Vagina (tissue), 2 donors: ENCODE results near the gene CACNG1. TPM values are rescaled to one million over a fixed set of nuclear protein-coding genes. Genes with fewer than 3 reads are reported as not detected.
A peak's percentile ranks its signal among the peaks of the same experiment; 100 is the strongest.

Experiments
- DNase-seq, 2 donors: peaks; one replicate each; pipeline ENCODE4 v3.0.0-alpha.2; 2017; ENCODE audit errors: extremely low spot score in 2 of 2
- H3K27ac ChIP-seq: fragments of 200-600 bp; sonication (generic); one replicate; pipeline ENCODE4 v1.5.1; 2019
- H3K27me3 ChIP-seq: fragments of 200-600 bp; sonication (generic); one replicate; pipeline ENCODE4 v1.5.1; 2019
- H3K36me3 ChIP-seq, 2 donors: fragments of 200-600 bp; sonication (generic); one replicate each; pipeline ENCODE4 v1.5.1; 2017 to 2019
- H3K4me1 ChIP-seq: fragments of 200-600 bp; sonication (generic); one replicate; pipeline ENCODE4 v1.5.1; 2019
- H3K4me3 ChIP-seq, 2 donors: fragments of 200-600 bp; sonication (generic); 1 replicate in 1 of 2; 2 replicates in 1 of 2; pipeline ENCODE4 v1.5.1; 2016 to 2019
- H3K9me3 ChIP-seq: fragments of 200-600 bp; sonication (generic); one replicate; pipeline ENCODE4 v1.5.1; 2019
- CTCF ChIP-seq, 3 experiments: fragments of 450-650 bp in 2 of 3; fragments of 200-600 bp in 1 of 3; sonication (generic) in 1 of 3; IDR thresholded peaks; one replicate each; pipeline ENCODE4 v1.5.1; 2017 to 2019; ENCODE audit warnings: antibody characterized with exemption in 3 of 3, mild to moderate bottlenecking in 2 of 3, moderate library complexity in 2 of 3
- POLR2A ChIP-seq, 2 donors: fragments of 450-650 bp; IDR thresholded peaks; one replicate each; pipeline ENCODE4 v1.6.1; 2017; ENCODE audit warnings: antibody characterized with exemption in 2 of 2, mild to moderate bottlenecking in 2 of 2, moderate library complexity in 2 of 2
- POLR2AphosphoS5 ChIP-seq, 2 donors: sonication (generic); formaldehyde crosslinking; IDR thresholded peaks; one replicate each; pipeline ENCODE4 v1.9.0; 2017; ENCODE audit warnings: antibody characterized with exemption in 2 of 2, mild to moderate bottlenecking in 2 of 2, low read depth in 1 of 2; ENCODE audit not compliant: insufficient read depth in 1 of 2
- intact Hi-C: fragments of 100-400 bp; cut with DNase I; formaldehyde crosslinking; loops from one replicate; pipeline ENCODE4 v1.15.1; 2023
- total RNA-seq: library from RNA; depleted of rRNA; stranded (reverse); fragments of >200 nt; gene quantifications from one replicate; pipeline ENCODE4 v1.2.3, GENCODE V29; 2016

Gene CACNG1
- total RNA-seq, 1 donor from 2014 or later = not detected

GRCh38 chr17:67049025-67049739 lies 4.8 kb downstream of the CACNG1 start:
- intact Hi-C loops = no loop called here

GRCh38 chr17:67050066-67050465 lies 5.7 kb downstream of the CACNG1 start:
- Histone ChIP-seq H3K27me3 (no peaks in the 10 kb centered on the region), H3K27ac (no peak overlapping the region), H3K4me1 (no peaks in the 10 kb centered on the region), H3K36me3 (no peaks in the 10 kb centered on the region), H3K9me3 (no peaks in the 10 kb centered on the region), H3K4me3 (no peak overlapping the region)
- DNase-seq = no peak
- intact Hi-C loops = no loop called here
- TF ChIP-seq POLR2AphosphoS5 (IDR thresholded peaks at IDR 0.05; ENCODE audit: insufficient read depth in 1 of 2, low read depth in 1 of 2) (no peak), CTCF (IDR thresholded peaks at IDR 0.05) (no peak), POLR2A (IDR thresholded peaks at IDR 0.05) (no peak)

More at GRCh38 chr17:67049025-67049739, 4.8 kb downstream of the CACNG1 start:
- TF ChIP-seq POLR2A (IDR thresholded peaks at IDR 0.05) (no peak), CTCF (IDR thresholded peaks at IDR 0.05) (no peak), POLR2AphosphoS5 (IDR thresholded peaks at IDR 0.05; ENCODE audit: insufficient read depth in 1 of 2, low read depth in 1 of 2) (no peak)
- no peaks in the 10 kb centered on the region for H3K4me1 ChIP-seq
- H3K27me3 ChIP-seq = no peaks in the 10 kb centered on the region
- no peak overlapping the region for H3K4me3 ChIP-seq
- no peaks in the 10 kb centered on the region for H3K36me3 ChIP-seq
- no peak for DNase-seq
- H3K27ac ChIP-seq = no peak overlapping the region
- no peaks in the 10 kb centered on the region for H3K9me3 ChIP-seq

- TF ChIP-seq POLR2AphosphoS5 (IDR thresholded peaks at IDR 0.05; ENCODE audit: insufficient read depth in 1 of 2, low read depth in 1 of 2) = no peak
- no peak for TF ChIP-seq POLR2A (IDR thresholded peaks at IDR 0.05)
- no peak for TF ChIP-seq CTCF (IDR thresholded peaks at IDR 0.05)
- intact Hi-C loops = no loop called here
These were observed 6.3 kb downstream of the CACNG1 start for GRCh38 chr17:67050471-67051154.

GRCh38 chr17:67051155-67051538 lies 6.8 kb downstream of the CACNG1 start:
- intact Hi-C loops = no loop called here
- H3K27me3 ChIP-seq = no peaks in the 10 kb centered on the region
- H3K36me3 ChIP-seq = no peaks in the 10 kb centered on the region
- H3K4me3 ChIP-seq = no peak overlapping the region
- TF ChIP-seq CTCF (IDR thresholded peaks at IDR 0.05) (no peak), POLR2A (IDR thresholded peaks at IDR 0.05) (no peak), POLR2AphosphoS5 (IDR thresholded peaks at IDR 0.05; ENCODE audit: insufficient read depth in 1 of 2, low read depth in 1 of 2) (no peak)
- DNase-seq = peak in 1 of 2 donors; percentile 67
- no peaks in the 10 kb centered on the region for H3K9me3 ChIP-seq
- H3K4me1 ChIP-seq = no peaks in the 10 kb centered on the region
- no peak overlapping the region for H3K27ac ChIP-seq

More at GRCh38 chr17:67050471-67051154, 6.3 kb downstream of the CACNG1 start:
- H3K4me3 ChIP-seq = no peak overlapping the region
- no peaks in the 10 kb centered on the region for H3K9me3 ChIP-seq
- H3K27me3 ChIP-seq = no peaks in the 10 kb centered on the region
- H3K36me3 ChIP-seq = no peaks in the 10 kb centered on the region
- H3K4me1 ChIP-seq = no peaks in the 10 kb centered on the region
- peak in 1 of 2 donors; percentile 46 for DNase-seq
- no peak overlapping the region for H3K27ac ChIP-seq

- TF ChIP-seq CTCF (IDR thresholded peaks at IDR 0.05) (no peak), POLR2A (IDR thresholded peaks at IDR 0.05) (no peak), POLR2AphosphoS5 (IDR thresholded peaks at IDR 0.05; ENCODE audit: insufficient read depth in 1 of 2, low read depth in 1 of 2) (no peak)
- Histone ChIP-seq H3K4me1 (no peaks in the 10 kb centered on the region), H3K4me3 (no peak overlapping the region), H3K27ac (no peak overlapping the region), H3K27me3 (no peaks in the 10 kb centered on the region), H3K36me3 (no peaks in the 10 kb centered on the region), H3K9me3 (no peaks in the 10 kb centered on the region)
- intact Hi-C loops = no loop called here
- DNase-seq = no peak
These were observed 7.5 kb downstream of the CACNG1 start for GRCh38 chr17:67051837-67052236.
